Stimulated activated CD8-positive, alpha-beta memory T cell treated with anti-CD3 and anti-CD28 coated beads, Interleukin-4, amount 100 ng/mL, for 48 hours (primary cell): ENCODE data around the gene RBP3.

Experiments
- DNase-seq: peaks from one replicate; pipeline ENCODE4 v3.0.0-alpha.2; 2020

Gene RBP3

GRCh38 chr10:47402641-47403301, 54.6 kb downstream of the RBP3 start:
- DNase-seq = no peak

- DNase-seq = no peak
Observed at GRCh38 chr10:47403446-47404318, 55.5 kb downstream of the RBP3 start.

- DNase-seq = no peak
Observed at GRCh38 chr10:47404446-47404845, 56.3 kb downstream of the RBP3 start.

GRCh38 chr10:47404937-47405336, 56.8 kb downstream of the RBP3 start:
- no peak for DNase-seq

GRCh38 chr10:47405857-47406547, 57.8 kb downstream of the RBP3 start:
- DNase-seq = no peak

- no peak for DNase-seq
Observed at GRCh38 chr10:47406548-47406869, 58.3 kb downstream of the RBP3 start.

- no peak for DNase-seq
Observed at GRCh38 chr10:47406870-47407691, 58.9 kb downstream of the RBP3 start.
